Keratinocyte (primary cell): ENCODE results near the gene C9orf43.

ENCODE experiments used
- EZH2 ChIP-seq: IDR thresholded peaks from one replicate; pipeline ENCODE4 v1.6.1; 2012; ENCODE audit warnings: inconsistent platforms, mild to moderate bottlenecking, low read length, moderate library complexity
- TF ChIP-seq, protein P1 (sequence below), 3 experiments: IDR thresholded peaks in 1 of 3; conservative IDR thresholded peaks in 1 of 3; optimal IDR thresholded peaks in 1 of 3; 2 replicates in 2 of 3; 3 replicates in 1 of 3; pipeline versions ENCODE3 to v1.5.1; 2011; ENCODE audit warnings: low read length in 3 of 3, mild to moderate bottlenecking in 3 of 3, moderate library complexity in 2 of 3, control low read depth in 1 of 3, inconsistent platforms in 1 of 3; ENCODE audit not compliant: insufficient read depth in 2 of 3; ENCODE audit errors: extremely low read depth in 1 of 3

- TF ChIP-seq, protein P1, sequence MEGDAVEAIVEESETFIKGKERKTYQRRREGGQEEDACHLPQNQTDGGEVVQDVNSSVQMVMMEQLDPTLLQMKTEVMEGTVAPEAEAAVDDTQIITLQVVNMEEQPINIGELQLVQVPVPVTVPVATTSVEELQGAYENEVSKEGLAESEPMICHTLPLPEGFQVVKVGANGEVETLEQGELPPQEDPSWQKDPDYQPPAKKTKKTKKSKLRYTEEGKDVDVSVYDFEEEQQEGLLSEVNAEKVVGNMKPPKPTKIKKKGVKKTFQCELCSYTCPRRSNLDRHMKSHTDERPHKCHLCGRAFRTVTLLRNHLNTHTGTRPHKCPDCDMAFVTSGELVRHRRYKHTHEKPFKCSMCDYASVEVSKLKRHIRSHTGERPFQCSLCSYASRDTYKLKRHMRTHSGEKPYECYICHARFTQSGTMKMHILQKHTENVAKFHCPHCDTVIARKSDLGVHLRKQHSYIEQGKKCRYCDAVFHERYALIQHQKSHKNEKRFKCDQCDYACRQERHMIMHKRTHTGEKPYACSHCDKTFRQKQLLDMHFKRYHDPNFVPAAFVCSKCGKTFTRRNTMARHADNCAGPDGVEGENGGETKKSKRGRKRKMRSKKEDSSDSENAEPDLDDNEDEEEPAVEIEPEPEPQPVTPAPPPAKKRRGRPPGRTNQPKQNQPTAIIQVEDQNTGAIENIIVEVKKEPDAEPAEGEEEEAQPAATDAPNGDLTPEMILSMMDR (optimal IDR thresholded peaks at IDR 0.05 in 1 of 3, IDR thresholded peaks at IDR 0.05 in 1 of 3, conservative IDR thresholded peaks at IDR 0.05 in 1 of 3; ENCODE audit: extremely low read depth in 1 of 3, insufficient read depth in 2 of 3, low read length in 3 of 3), result no peak
- TF ChIP-seq EZH2, result no peak
Measured at GRCh38 chr9:113416149-113416721, 5.7 kb downstream of the C9orf43 start.
